ENCODE measurements around the gene RHNO1.

DNA sequence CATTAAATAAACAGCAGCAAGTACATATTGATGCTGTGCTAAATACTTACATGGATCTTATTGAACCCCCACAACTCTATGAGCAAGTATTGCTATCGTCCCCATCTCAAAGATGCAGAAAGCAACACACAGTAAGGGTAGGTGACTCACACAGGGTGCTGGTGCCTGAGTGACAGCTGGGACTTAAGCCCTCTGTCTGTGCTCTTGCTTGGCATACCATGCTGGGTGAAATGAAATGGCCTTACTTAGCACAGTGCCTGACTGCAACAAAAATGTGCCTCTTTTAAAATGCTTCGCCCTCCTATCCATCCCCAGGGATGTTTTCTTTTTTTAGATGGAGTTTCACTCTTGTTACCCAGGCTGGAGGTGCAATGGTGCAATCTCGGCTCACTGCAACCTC, 21.0 kb upstream of the RHNO1 start:
- TF ChIP-seq POLR2A (IDR thresholded peaks at IDR 0.05) = no peak
- TF ChIP-seq, protein P1, sequence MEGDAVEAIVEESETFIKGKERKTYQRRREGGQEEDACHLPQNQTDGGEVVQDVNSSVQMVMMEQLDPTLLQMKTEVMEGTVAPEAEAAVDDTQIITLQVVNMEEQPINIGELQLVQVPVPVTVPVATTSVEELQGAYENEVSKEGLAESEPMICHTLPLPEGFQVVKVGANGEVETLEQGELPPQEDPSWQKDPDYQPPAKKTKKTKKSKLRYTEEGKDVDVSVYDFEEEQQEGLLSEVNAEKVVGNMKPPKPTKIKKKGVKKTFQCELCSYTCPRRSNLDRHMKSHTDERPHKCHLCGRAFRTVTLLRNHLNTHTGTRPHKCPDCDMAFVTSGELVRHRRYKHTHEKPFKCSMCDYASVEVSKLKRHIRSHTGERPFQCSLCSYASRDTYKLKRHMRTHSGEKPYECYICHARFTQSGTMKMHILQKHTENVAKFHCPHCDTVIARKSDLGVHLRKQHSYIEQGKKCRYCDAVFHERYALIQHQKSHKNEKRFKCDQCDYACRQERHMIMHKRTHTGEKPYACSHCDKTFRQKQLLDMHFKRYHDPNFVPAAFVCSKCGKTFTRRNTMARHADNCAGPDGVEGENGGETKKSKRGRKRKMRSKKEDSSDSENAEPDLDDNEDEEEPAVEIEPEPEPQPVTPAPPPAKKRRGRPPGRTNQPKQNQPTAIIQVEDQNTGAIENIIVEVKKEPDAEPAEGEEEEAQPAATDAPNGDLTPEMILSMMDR (IDR thresholded peaks at IDR 0.05) = no peak

All from prostate gland (tissue), 2 donors.